ENCODE measurements around the gene GNAT1. TPM values are rescaled to one million over a fixed set of nuclear protein-coding genes. Genes with fewer than 3 reads are reported as not detected.

Gene GNAT1
- total RNA-seq, 1 experiment from 2014 or later, result not detected

DNA sequence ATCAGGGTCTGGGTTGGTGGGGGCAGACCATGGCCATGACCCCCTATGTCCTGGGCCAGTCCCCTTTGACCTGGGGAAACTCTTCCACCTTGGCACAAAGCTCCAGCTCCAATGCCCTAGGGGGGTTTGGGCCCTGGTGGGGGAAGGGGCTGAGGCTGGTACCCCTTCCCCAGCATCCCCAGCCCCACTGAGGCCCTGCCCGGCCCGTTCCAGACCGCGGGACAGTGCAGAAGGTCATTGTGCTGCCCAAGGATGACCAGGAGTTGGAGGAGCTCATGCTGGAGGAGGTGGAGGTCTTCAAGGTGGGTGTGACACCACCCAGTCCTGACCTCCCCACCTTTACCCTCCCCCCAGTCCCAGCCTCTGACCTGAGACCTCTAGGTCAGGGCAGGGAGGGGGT is 6.2 kb upstream of the GNAT1 start:
- no peak overlapping the region for H3K56ac ChIP-seq (ENCODE audit: insufficient read length, low read depth, low read length)
- no peaks in the 10 kb centered on the region for H3K79me1 ChIP-seq (ENCODE audit: insufficient read depth, low read depth, low read length, poor library complexity, severe bottlenecking)
- no peak overlapping the region for H3K14ac ChIP-seq (ENCODE audit: insufficient read depth, low read length)
- Mint-ChIP-seq H3K9me3 (no peaks in the 10 kb centered on the region), H3K27ac (no peak overlapping the region), H3K27me3 (ENCODE audit: low read depth) (no peaks in the 10 kb centered on the region), H3K4me1 (peaks cover 3 to 5% of the 10 kb centered on the region in 2 experiments; a peak in 3 of 4 replicates), H3K4me3 (no peak overlapping the region), H3K36me3 (ENCODE audit: insufficient read depth in 1 of 3, low read depth in 3 of 3) (peaks cover 25 to 33% (median 32%) of the 10 kb centered on the region in 3 experiments)
- no peaks in the 10 kb centered on the region for H3K4me1 ChIP-seq (ENCODE audit: insufficient read depth, low read length)
- H3K27me3 ChIP-seq (ENCODE audit: insufficient read depth, low read length), result no peaks in the 10 kb centered on the region
- H2BK5ac ChIP-seq (ENCODE audit: insufficient read length, low read length), result no peak overlapping the region
- H3K4ac ChIP-seq (ENCODE audit: low read depth, low read length), result no peak overlapping the region
- H4K8ac ChIP-seq (replicated peaks; ENCODE audit: insufficient read length, low read depth, low read length), result no peak overlapping the region
- H2BK15ac ChIP-seq (ENCODE audit: low read depth, low read length), result no peak overlapping the region
- H2AFZ ChIP-seq (ENCODE audit: low read length), result no peak overlapping the region
- H3K18ac ChIP-seq (ENCODE audit: insufficient read length, low read depth, low read length), result no peak overlapping the region
- WGBS (ENCODE audit: extremely low coverage, insufficient read length, low lambda C conversion rate), result no CpG with 5 or more reads among the region's 4 CpGs
- H3T11ph ChIP-seq (ENCODE audit: low read length), result no peak overlapping the region
- H4K20me1 ChIP-seq (ENCODE audit: control insufficient read depth, insufficient read depth, insufficient read length), result no peaks in the 10 kb centered on the region
- no peak overlapping the region for H3K27ac ChIP-seq (ENCODE audit: insufficient read length, low read depth, low read length)
- no peak overlapping the region for H2BK120ac ChIP-seq (ENCODE audit: low read depth, low read length, poor library complexity, severe bottlenecking)
- H2BK12ac ChIP-seq (ENCODE audit: insufficient read length, low read depth, low read length), result no peak overlapping the region
- no peak overlapping the region for H4K5ac ChIP-seq (ENCODE audit: insufficient read length, low read depth, low read length)
- no peak overlapping the region for H3K9ac ChIP-seq (ENCODE audit: extremely low read depth, insufficient read length, low read length)
- no peak overlapping the region for H3K4me2 ChIP-seq (ENCODE audit: insufficient read depth, insufficient read length, low read length)
- no peak overlapping the region for H2BK20ac ChIP-seq (ENCODE audit: low read depth, low read length, poor library complexity, severe bottlenecking)
- H4K91ac ChIP-seq (ENCODE audit: insufficient read length, low read depth, low read length), result no peak overlapping the region
- H3K23me2 ChIP-seq (ENCODE audit: insufficient read length, low read depth, low read length, poor library complexity, severe bottlenecking), result no peaks in the 10 kb centered on the region
- H3K23ac ChIP-seq (ENCODE audit: insufficient read length, low read depth, low read length), result no peak overlapping the region
- H3K79me2 ChIP-seq (ENCODE audit: insufficient read depth, low read length), result no peaks in the 10 kb centered on the region
- TF ChIP-seq, protein P1, sequence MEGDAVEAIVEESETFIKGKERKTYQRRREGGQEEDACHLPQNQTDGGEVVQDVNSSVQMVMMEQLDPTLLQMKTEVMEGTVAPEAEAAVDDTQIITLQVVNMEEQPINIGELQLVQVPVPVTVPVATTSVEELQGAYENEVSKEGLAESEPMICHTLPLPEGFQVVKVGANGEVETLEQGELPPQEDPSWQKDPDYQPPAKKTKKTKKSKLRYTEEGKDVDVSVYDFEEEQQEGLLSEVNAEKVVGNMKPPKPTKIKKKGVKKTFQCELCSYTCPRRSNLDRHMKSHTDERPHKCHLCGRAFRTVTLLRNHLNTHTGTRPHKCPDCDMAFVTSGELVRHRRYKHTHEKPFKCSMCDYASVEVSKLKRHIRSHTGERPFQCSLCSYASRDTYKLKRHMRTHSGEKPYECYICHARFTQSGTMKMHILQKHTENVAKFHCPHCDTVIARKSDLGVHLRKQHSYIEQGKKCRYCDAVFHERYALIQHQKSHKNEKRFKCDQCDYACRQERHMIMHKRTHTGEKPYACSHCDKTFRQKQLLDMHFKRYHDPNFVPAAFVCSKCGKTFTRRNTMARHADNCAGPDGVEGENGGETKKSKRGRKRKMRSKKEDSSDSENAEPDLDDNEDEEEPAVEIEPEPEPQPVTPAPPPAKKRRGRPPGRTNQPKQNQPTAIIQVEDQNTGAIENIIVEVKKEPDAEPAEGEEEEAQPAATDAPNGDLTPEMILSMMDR (conservative IDR thresholded peaks at IDR 0.05), result no peak
- no peak for DNase-seq
- H3K9me3 ChIP-seq (ENCODE audit: control insufficient read depth, low read depth, low read length), result no peaks in the 10 kb centered on the region
- H2AK5ac ChIP-seq (ENCODE audit: insufficient read length, low read length), result no peak overlapping the region
